ENCODE data around the gene ZNG1A.

GRCh38 chr9:209143-209758 is 30.4 kb upstream of the ZNG1A start:
- no peak for TF ChIP-seq POLR2A (IDR thresholded peaks at IDR 0.05)
- TF ChIP-seq CTCF (IDR thresholded peaks at IDR 0.05): no peak
